NCI-H1417 treated with DMSO at 0.1 percent for 48 hours (cell line): ENCODE data around the gene CCSAP.
"Not testable (repeated sequence)": the region's sequence is repeated elsewhere in the genome, so short reads cannot be mapped to it uniquely, and the experiment has no call there.

Experiments used
- DNase-seq: peaks from one replicate; lab custom pipeline; 2025; lab: John Stamatoyannopoulos, UW

The CCSAP gene

DNA sequence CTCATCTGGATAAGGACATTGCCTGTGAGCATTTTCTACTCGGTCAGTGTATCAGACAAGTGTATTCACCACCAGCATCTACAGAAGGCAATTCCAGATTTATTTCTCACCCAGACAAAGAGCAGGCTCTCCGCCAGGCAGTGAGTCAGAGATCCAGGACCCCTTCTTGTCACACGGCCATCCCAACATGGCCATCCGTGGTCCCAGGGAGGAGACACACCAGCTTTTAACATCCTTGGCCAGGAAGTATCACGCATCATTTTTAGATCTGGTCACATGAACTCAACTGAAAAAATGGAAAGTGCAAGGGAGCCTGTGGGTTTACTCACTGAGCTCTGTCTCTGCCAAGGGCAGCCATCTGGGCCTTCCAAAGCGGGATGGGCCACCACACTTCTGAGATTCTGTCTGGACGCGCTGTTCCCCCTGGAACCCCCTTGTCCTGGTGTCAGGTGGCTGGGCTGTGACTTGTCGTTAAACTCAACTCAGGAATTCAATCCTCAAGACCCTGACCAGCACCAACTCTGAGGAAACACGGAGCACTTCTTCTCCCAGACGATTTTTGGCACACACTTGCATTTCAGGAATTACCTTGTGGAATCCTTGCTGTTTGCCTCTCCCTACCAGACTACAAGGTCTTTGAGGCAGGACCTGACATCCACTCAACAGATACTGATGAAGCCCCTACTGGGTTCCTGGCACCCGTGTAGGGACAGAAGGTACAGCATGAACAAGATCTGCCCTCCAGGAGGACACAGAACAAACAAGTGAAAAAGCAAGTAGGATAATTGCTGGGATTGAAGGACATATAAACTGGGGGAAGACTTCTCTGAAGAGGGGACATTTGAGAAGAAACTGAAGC, 21.6 kb upstream of the CCSAP start:
- DNase-seq: no peak

DNA sequence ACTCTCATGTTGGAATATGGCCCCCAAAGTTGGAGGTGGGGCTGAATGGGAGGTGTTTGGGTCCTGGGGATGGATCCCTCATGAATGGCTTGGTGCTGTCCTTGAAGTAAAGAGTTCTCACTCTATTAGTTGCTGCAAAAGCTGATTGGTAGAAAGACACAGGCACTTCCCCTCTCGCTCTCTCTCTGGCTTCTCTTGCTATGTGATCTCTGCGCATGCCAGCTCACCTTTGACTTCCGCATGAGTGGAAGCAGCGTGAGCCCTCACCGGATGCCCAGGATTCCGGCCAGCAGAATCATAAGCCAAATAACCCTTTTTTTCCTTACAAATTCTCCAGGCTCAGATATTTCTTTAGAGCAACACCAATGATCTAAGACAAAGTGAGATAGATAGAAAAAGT, 20.9 kb upstream of the CCSAP start:
- no peak for DNase-seq

DNA sequence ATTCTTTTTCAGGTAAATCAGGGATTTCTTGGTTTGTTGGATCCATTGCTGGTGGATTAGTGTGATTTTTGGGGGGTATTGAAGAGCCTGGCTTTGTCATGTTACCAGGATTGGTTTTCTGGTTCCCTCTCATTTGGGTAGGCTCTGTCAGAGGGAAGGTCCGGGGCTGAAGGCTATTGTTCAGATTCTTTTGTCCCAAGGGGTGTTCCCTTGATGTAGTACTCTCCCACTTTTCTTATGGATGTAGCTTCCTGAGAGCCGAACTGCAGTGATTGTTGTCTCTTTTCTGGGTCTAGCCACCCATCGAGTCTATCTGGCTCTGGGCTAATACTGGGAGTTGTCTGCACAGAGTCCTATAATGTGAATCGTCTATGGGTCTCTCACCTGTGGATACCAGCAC, 17.6 kb upstream of the CCSAP start:
- DNase-seq: no peak

DNA sequence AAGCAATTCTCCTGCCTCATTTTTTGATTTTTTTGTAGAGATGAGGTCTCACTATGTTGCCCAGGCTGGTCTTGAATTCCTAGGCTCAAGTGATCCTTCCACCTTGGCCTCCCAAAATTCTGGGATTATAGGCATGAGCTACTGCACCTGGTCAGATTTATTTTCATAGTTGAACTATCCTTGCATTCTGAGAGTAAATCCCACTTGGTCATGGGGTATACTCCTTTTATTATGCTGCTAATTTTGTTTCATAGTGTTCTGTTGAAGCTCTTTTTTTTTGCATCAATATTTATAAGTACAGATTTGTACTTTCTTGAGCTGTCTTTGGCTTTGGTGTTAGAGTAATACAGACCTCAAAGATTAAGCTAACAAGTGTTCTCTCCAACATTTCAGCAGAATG, 12.8 kb upstream of the CCSAP start:
- DNase-seq: no peak

DNA sequence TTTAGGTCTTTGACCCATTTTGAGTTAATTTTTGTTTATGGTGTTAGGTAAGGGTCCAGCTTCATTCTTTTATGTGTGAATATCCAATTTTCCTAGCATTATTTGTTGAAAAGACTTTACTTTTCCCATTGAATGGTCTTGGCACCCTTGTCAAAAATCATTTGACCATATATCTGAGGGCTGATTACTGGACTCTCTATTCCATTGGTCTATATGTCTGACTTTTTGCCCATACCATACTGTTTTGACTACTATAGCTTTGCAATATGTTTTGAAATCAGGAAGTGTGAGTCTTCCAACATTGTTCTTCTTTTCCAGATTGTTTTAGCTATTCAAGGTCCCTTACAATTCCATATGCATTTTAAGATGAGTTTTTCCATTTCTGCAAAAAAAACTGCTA, 11.4 kb upstream of the CCSAP start:
- no peak for DNase-seq

DNA sequence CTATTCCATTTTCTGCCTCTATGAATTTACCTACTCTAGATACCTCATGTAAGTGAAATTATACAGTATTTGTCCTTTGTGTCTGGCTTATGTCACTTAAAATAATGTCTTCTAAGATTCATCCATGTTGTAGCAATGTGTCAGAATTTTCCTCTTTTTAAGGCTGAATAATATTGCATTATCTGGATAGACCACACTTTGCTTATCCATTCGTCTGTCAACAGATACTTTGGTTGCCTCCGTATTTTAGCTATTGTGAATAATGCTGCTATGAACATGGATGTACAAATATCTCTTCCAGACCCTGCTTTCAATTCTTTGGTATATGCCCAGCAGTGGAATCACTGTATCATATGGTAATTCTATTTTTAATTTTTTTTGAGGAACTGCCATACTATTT, 10.1 kb upstream of the CCSAP start:
- no peak for DNase-seq

DNA sequence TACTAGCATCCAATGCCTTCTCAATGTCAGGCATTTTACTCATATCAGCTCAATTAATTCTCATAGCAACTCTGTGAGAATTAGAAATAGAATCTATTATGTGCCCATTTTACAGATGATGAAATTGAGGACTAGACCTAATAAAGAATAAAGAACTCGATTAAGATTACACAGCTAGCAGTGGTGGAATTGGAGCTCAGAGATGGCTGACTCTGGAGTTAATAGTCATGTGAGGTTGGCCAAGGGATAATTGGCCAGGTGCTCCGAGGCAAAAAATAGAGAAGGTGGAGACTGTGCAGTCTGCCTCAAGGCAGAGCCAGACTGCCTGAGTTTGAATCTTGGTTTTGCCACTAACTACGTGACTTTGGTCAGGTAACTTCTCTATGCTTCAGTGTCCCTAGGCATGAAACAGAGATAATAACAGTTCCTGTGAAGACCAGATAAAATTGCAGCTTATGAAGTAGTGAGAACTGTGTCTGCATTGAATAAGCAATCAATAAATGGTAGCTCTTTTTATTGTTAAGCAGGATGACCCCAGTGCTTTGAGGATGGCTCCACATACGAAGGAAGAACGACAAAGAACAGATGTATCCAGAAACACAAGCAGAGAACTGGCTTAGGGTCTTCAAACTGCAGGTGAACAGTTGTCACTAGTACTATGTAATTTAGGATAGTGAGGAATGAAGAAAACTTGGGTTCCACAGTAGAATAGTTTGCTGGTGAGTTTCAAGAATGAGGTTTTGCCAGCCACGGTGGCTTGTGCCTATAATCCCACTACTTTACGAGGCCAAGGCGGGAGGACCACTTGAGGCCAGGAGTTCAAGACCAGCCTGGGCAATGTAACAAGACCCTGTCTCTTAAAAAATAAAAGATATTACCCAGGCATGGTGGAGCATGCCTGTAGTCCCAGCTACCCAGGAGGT, 6.9 kb upstream of the CCSAP start:
- no peak for DNase-seq

DNA sequence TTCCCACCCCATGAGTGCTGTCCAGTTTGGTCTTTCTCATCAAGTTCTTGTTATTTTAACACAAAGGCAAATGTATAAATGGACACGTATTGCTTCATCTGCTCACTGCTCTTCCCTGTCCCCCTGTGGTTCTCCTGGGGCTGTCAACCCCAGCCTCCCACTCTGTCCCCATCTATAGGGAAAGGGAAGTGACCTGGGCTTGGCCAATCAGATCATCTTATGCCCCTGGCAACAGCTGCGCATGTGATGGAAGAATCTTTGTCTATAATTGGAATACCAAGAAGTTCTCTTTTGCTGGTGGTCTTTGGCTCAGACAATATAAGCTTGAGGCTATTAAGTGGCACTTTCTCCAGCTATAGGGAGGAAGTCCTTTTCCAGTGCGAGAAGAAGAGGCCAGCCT, 4.7 kb upstream of the CCSAP start:
- no peak for DNase-seq

DNA sequence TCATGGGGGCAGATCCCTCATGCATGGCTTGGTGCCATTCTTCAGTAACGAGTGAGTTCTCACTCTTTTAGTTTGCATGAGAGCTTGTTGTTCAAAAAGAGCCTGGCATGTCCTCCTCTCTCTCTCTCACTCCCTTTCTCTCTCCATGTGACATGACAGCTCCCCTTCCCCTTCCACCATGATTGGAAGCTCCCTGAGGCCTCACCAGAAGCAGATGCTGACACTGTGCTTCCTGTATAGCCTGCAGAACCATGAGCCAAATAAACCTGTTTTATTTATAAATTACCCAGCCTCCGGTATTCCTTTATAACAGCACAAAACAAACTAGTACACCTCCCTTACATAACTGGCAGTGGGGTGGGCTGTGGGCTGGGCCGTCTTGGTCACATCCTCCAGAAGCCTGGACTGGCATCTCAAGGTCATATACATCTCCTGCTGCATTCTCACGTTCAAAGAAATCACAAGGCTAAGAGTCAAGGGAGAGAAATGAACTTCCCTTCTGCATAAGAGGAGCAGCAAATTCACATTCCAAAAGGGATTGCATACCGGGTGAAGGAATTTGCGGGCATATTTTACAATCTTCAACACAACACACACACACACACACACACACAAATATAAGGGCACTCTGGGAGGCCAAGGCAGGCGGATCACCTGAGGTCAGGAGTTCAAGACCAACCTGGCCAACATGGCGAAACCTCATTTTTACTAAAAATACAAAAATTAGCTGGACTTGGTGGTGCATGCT, 2.3 kb upstream of the CCSAP start:
- no peak for DNase-seq

DNA sequence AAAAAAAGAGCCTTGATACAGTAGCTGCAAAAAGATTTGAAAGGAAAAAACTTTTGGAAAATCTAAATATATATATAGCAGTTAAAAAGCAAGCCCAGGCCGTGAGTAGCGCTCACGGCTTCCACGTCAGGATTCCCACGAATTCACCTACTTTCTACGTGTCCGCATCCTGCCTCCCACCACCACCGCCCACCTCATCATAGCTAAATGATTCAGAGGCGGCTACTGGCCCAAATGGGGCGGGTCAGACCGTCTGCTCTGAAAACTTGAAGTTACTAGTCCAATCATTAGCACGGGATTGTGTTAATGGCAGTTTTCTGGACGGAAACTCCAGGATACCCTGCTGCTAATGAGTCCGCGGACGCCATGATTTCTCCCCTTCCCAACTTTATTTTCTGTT, 1.3 kb upstream of the CCSAP start:
- DNase-seq: no peak

DNA sequence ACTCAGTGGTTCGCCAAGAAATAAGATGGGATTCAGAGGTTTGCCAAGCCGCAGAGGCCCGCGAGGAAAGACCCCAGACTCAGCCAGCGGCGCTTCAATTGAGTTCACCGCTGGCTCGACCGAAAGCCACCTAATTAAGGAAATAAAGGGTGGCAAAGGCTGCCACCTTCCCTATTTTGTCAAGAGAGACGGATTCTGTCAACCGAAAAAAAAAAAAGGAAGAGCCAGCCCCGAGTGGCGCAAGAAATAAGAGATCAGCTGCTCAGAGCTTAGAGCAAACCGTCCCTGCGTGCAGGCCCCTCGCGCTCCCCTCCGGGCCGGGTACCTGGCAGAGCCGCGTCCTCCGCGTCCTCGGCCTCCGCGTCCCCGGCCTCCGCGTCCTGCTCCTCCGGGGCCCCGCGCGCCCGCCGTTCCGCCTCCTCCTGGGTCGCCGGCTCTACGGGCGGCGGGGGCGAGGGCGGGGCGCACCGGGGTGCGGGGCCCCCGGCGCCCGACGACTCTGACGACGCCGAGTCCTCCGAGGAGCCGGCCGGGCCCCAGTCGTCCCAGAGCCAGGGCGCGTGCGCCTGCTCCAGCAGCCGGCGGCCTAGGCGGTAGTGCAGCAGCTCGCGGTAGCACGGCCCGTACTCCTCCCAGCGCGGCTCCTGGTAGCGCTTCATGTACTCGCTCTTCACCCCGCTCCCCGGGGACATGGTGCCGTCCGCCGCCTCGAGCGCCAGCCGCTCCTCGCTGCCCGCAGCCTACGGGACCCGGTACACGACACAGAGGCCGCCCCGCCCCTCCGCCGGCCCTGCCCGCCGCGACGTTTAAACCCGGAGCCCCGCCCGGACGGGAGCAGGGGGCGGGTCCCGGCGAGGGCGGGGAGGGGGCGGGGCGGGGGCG, 832 bp downstream of the CCSAP start:
- DNase-seq: peak; percentile 14

DNA sequence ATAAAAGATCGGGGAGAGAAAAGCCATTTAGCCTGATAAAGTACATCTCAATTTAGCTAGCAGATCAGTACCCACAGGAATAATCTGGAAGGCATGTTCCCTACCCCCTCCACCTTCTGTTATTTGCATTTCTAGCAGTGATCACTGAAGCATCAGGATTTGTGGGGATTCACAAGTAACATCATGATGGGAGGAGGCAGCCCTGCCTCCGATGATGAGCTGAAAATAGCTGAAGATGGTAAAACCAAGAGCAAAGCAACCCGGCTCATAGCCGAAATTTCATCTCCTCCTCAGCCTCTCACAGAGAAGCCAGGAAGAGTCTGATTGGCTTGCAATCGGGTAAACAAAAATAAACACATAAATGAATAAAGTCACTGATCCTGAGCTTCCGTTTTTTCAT, 2.4 kb downstream of the CCSAP start:
- DNase-seq: no peak

DNA sequence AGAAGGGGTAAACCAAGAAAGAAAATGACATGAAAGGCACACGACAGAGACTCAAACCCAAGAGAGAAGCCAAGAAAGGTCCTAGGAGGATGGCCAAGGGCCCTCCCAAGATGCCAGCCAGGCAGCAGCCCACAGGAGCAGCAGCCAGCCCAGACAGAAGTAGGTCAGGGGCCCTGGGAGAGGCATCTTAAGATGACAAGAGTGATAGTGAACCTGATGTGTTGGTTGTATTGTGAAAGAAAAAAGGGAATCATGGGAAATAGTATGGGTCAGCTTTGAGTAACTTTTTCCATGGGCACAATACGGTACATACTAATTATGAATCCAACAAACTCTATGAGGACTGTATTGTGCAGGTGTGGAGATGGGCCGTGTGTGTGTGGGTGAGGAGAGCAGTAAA, 3.3 kb downstream of the CCSAP start:
- DNase-seq: no peak

DNA sequence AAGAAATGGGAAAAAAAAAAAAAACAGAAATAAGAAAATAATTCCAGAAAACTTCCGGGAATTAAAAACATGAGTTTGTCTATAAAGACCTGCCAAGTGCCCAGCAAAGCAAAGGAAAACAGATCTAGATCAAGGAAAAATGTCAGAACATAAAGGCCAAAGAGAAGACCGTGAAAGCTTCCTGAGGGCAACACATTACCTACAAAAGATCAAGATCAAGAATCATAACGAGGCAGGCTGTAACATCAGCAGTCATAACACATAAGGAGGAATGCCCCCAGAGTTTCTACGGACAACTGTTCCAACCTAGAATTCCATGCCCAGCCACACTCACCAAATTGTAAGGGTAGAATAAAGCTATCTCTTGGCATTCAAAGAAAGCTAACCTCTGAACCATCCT, 3.8 kb downstream of the CCSAP start:
- no peak for DNase-seq

DNA sequence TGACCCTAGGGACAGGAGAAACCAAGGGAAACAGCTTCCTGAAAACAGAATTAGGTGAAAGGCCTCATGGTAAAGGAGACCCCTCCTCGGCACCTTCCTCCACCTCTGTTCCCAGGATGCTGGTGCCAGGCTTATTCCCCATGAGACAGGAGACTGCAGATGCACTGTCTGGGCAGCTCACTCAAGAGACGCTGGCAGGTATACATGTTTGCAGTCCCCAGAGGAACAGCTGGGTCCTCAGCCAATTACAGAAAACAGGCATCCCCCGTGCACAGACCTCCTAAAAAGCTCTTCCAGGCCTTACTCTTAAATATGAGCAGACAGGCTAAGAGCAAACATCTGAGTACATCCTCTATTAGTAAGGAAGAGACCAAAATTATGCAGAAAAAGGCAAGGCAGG, 6.5 kb downstream of the CCSAP start:
- no peak for DNase-seq

DNA sequence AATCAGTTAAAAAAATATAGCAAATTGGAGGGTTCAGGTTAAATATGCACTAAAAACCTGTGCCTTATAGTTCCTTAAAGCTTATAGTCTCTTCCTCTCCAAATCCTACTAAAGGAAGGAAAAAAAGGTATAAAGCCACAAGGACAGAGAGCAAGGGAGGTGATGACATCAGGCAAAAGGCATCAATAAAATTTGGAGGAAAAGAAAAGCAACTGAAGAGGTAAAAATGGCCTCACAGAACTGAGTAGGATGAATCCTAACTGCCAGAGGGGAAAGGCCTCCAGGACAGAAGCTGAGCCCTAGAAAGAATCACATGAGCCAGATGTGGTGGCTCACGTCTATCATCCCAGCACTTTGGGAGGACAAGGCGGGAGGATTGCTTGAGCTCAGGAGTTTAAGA, 8.1 kb downstream of the CCSAP start:
- DNase-seq: no peak

DNA sequence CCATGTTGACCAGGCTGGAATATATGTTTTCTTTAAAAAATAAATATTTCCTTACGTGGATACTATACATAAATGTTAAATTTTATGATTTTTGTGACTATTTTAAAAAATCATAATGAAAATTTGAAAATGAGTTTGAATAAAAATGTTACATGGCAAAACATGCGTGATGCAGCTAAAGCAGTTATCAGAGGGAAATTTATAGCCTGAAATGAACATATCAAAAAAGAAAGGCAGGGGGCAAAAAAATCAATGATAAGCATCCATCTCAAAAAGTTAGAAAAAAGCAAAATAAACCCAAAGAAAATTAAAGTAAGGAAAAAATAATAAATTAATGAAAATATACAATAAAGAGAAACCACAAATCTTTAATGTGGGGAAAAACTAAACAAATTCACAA, 8.6 kb downstream of the CCSAP start:
- DNase-seq: no peak

DNA sequence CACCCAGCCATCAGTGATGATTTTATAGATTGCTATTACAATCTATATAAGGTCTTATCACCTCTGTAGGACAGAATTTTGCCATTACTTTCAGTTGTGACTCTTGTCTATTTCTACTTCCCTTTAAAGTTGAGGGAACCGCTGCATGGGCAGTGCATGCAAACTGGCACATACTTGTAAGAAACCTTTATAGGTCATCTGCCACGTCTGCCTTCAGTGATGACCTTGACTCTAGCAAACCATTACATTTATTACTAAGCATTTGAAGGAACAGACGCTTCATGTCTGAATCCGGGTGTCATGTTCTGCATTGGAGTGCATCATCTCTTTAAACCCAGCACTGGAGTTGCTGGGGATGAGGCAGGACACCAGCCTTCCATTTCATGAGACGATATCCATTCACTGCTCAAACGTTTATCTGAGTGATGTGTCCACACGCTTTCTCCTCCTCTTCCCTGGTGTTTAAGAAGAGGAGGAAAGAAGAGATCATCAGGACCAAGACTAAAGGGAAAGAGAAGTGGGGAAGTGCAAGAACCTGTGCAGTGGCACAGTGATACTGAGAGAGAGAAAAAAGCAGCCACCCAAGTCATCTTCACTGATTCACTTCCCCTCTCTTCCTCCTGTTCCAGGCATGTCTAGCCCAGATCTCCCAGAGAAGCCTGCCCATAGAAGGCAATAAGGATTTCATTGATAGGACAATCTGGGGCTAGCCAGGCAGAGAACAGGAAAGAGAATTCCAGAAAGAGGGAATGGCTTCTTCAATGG, 14.1 kb downstream of the CCSAP start:
- no peak for DNase-seq

DNA sequence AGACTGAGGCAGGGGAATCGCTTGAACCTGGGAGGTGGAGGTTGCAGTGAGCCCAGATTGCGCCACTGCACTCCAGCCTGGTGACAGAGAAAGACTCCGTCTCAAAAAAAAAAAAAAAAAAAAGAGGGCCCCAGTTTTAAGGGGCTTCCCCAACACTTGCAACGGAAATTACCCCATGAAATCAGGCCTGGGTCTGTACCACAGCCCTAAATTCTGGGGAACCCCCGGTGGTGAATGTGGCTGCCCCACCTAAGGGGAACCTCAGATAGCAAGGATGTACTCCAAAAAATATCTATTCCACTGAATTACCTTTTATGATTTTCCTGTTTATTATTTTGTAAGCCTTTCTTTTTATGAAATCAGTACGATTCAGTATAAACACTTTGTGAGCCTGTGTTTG, 15.1 kb downstream of the CCSAP start:
- DNase-seq: not testable (repeated sequence)

DNA sequence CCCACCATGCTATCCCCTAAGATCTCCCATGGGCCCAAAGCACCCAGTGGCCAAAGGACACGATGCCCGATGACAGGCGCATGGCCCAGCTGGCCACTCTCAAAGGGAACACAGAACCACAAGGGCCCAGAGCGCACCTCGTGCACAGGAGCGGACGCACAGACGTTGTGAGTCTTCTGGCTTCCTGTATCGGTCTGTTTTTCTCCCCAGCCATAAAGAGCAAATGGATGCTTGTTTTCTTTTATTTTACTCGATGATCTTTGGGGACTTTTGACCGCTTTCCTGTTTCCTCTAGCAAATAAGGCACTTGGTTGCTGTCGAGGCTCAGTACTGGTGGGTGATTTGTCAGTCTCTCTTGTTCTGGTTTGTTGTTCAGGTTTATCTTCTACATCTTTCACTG, 16.2 kb downstream of the CCSAP start:
- DNase-seq: no peak
